Germinal center (tissue), 1 donor: Measurements from ENCODE around the gene TBC1D9.
"Not testable (repeated sequence)": the region's sequence is repeated elsewhere in the genome, so short reads cannot be mapped to it uniquely, and the experiment has no call there.

Experiments
- DNase-seq: peaks from one replicate; pipeline ENCODE4 v3.0.0; 2012; ENCODE audit warnings: mixed read lengths, low spot score

The TBC1D9 gene

DNA sequence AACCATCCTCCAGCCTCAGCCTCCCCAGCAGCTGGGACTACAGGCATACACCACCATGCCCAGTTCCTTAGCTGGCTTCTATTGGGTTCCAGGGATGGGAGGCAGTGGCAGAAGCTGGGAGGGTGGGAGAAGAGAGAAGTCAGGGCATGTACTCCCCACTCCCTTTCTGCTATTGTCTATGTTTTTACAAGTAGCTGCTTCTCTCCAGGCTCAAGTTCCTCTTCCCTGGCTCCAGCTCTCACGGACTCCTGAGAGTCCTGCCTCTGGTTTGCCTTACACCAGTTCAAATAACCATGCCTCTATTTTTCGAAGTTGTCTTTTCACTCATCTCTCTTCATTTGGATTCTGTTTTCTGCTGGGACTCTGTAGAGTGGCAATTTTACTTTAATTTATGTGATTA, 2.9 kb downstream of the TBC1D9 start:
- DNase-seq: no peak

DNA sequence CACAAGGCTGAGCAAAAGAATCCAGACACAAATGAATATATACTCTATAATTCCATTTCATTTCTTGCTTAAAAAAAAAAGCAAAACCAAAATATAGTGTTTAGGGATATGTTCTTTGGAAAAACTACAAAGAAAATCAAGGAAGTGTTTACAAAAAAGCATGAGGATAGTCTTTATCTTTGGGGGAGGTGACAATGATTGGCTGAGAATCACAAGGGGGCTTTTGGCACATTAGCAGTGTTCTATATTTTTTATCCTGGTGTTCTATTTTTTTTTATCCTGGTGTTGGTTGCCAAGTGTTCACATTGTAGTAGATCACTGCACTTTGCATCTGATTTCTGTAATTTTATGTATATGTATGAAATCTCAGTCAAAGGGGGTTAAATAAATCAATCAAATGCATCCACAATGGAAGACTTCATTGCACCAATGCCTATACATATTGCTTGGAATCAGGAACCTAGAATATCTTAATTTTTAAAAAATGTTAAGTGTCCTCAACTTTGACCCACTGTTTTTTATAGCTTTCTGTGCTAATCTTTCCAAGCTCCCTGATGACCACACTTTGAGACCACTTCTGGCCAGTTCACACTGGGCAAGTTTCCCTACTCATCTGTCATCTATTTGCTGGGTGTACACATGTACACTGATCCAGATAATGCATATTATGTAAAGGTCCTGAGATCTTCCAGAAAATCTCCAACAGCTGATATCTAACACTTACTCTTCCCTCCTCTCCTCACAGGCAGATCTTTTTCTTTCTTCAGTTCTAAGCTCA, 3.7 kb downstream of the TBC1D9 start:
- DNase-seq: no peak

- DNase-seq: no peak
Observed at GRCh38 chr4:140750470-140750869, 5.7 kb downstream of the TBC1D9 start.

- DNase-seq: no peak
Observed at GRCh38 chr4:140748171-140748570, 8.0 kb downstream of the TBC1D9 start.

DNA sequence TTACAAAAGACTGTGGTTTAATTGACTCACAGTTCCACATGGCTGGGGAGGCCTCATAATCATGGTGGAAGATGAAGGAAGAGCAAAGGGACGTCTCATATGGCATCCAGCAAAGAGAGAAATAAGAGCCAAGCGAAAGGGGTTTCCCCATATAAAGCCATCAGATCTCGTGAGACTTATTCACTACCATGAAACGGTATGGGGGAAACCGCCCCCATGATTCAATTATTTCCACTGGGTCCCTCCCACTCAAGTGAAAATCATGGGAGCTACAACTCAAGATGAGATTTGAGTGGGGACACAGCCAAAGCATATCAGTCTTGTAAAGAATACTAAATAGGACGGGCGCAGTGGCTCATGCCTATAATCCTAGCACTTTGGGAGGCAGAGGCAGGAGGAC, 9.6 kb downstream of the TBC1D9 start:
- not testable (repeated sequence) for DNase-seq

- no peak for DNase-seq
Observed at GRCh38 chr4:140744421-140744820, 11.8 kb downstream of the TBC1D9 start.

GRCh38 chr4:140743194-140743931, 12.8 kb downstream of the TBC1D9 start:
- DNase-seq: peak; percentile 29

DNA sequence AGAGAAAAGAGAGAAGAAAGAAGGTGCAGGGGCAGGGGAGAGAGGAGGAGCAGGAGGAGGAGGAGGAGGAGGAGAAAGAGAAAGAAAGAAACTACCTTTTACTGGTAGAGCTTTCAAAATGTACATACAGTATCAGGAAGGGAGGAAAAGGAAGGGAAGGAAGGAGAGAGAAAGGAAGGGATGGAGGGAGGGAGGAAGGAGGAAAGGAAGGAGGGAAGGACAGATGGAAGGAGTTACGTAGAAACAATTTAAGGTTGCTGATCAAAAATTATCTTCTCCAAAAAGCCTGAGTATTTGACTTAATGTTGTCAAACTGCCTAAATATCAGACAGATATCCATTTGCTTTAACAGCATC, 13.4 kb downstream of the TBC1D9 start:
- DNase-seq: no peak

GRCh38 chr4:140740906-140741670, 15.1 kb downstream of the TBC1D9 start:
- DNase-seq: no peak

DNA sequence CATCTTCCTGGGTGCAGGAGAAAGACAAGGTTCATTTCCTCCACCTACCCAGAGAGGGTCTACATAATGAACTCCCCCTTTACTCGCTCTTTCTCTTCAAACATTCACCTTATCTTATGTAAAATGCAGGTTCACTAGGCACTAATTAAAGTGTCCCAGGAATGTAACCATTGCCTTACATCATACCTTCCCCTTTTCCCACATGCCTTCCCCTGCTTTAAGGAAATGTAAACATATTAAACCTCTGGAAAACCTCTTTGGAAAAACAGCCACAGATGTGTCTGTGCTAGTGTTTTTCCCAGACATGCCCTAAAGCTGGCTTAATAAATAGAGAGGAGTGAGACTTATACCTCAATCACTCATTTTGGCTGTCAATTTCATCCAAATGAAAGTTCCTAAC, 15.8 kb downstream of the TBC1D9 start:
- DNase-seq: no peak

DNA sequence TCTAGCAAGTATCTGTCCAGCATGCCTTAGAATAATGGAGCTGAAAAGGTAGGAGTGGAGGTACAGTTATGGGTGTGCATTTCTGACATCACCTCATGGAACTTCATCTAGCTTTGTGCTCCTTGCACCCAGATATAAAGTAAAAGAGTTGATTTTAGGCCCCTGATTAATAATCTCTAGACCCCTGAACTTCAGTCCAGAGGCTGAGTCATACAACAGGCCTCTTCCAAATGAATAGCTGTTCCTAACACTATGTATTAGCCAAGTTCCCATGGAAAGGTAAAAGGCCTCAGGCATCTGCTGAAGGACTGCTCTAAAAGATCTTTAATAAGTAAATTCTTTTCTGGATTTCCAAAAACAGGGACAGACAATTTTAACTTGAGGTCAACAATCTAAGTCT, 16.2 kb downstream of the TBC1D9 start:
- DNase-seq: no peak

DNA sequence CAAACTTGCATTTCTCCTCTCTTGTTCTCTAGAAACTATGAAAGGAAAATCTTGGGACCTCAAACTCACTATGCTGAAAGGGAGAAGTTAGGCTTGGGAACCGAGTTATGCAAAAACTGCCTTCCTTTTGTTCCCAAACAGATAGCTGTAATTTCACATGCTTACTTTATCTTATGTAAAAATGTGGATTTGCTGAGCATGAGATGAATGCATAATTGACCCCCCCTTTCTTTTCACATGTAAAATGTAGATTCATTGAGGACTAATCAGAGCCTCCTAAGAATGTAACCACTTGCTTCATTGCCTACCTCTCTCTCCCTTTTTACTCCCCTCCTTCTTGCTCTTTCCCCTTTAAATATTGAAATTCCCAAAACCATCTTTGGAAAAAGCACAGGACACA, 18.0 kb downstream of the TBC1D9 start:
- DNase-seq: no peak

DNA sequence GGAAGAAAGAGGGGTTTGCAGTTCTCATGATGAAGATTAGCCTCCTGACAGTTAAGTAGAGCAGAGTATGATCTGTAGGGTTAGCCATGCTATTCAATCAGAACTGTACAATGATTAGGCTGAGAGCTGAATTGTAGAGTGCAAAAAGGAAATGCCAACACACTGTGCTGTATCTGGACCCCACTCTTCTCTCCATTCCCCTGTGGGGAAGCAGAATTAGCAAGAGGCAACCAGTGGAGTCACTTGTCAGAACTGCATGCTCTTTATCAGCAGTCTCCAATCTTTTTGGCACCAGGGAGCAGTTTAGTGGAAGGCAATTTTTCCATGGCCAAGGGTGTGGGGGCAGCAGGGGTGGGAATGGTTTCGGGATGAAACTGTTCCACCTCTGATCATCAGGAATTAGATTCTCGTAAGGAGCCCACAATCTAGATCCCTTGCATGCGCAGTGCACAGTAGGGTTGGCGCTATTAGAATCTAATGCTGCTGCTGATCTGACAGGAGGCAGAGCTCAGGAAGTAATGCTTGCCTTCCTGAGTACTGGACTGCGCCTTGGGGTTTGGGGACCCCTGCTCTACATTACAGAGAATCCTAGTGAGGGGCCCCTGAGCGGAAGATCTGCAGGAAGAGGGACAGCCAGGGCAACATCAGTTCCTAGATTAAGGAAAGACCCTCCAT, 19.4 kb downstream of the TBC1D9 start:
- no peak for DNase-seq

GRCh38 chr4:140735779-140736391, 20.3 kb downstream of the TBC1D9 start:
- DNase-seq: no peak

DNA sequence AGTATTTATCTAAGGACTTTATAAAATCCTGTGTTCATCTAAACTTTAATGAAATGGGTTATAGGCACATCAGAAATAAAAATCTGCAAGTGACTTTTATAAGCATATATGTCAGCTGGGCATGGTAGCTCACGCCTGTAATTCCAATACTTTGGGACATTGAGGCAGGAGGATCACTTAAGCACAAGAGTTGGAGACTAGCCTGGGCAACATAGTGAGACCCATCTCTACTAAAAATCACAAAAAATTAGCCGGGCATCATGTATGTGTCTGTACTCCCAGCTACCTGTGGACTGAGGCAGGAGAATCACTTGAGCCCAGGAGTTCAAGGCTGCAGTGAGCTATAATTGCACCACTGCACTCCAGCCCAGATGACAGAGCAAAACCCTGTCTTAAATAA, 20.9 kb downstream of the TBC1D9 start:
- DNase-seq: no peak

DNA sequence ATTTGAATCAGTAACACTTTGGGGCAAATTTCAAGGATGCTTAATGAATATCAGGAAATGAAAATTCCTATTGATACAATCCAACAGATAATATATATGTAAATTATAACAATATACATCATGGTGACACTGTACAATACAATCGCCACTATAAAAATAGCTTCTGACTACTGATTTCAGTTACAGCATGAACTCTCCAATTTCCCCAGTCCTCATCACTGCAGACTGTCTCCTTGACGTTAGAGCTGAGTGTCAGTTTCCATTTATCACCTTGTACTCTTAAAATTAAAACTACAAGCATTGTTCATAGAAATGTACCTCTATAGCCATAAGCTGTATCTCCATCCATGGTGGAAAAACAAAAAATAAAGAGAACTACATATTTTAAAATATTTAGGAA, 23.4 kb downstream of the TBC1D9 start:
- DNase-seq: no peak

GRCh38 chr4:140729344-140730049, 26.7 kb downstream of the TBC1D9 start:
- DNase-seq: no peak

DNA sequence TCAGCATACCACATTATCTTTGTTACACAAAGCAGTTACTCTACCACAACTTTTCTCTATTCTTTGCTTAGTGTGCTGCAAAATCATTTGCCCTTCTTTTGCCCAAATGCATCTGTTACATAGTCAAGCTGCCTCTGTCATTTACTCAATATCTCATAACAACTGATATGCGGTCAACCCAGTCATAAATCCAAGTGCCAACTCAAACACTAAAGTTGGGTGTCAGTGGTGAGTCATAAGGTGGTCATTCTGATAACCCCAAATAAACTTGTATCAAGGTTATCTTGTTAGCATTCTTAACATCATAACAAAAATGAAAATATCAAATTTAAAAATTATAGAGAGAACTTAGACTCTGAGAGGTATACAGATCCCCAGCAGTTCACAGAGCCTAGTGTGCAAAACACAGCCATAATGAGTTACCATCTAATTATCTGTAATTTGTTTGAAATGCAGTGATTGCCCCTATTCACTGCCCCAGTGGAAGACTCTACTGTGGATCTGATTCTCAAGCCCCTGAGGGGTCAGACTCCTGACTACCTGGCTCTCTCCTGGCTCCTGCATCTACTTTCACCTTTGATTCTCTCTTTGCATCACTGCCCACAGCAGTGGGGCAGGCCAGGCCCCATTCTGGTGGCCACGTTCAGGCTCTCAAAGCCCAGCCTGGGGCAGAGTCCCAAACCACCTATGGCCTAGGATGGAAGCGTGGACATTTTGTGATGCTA, 29.2 kb downstream of the TBC1D9 start:
- no peak for DNase-seq

GRCh38 chr4:140725556-140725955, 30.6 kb downstream of the TBC1D9 start:
- no peak for DNase-seq

DNA sequence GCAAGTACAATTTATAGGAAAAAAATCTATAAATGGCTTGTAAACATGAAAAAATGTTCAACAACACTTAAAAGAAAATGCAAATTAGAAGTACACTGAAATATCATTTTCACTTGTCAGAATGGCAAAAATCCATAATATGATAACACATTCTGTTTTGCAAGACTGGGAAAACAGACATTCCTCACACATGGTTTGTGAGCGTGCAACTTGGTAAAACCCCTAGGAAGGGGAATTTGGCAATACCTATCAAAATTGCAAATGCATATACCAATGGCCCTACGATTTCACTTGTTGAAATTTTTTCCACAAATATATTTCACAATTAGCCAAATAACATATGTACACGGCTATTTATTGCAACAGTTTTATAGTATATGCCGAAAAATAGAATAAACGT, 31.4 kb downstream of the TBC1D9 start:
- no peak for DNase-seq
